NCI-H82 treated with DMSO at 0.1 percent for 48 hours (cell line): Measurements from ENCODE around the gene TSPAN12.
"Not testable (repeated sequence)": the region's sequence is repeated elsewhere in the genome, so short reads cannot be mapped to it uniquely, and the experiment has no call there.

Experiments
- DNase-seq: peaks from one replicate; lab custom pipeline; 2025; ENCODE audit not compliant: unreplicated experiment; lab: John Stamatoyannopoulos, UW

Gene TSPAN12

GRCh38 chr7:120807390-120807789 lies 50.6 kb downstream of the TSPAN12 start:
- no peak for DNase-seq

DNA sequence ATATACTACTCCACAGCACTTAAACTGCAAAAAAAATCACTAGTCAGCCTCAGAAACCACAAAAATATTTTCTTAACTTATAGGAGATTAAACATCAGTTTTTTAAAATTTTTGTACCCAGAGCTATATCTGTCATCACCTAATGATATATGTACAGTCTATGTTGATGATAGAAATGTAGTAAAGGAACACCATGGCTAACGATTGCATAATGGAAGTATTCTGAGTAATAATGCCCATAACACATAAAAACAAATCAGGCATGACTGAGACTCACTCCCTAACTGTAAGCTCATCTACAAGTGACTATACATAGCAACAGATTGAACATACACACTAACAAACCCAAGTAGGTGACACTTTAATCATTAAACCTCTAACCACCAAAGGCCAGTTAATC lies 51.3 kb downstream of the TSPAN12 start:
- DNase-seq = no peak

DNA sequence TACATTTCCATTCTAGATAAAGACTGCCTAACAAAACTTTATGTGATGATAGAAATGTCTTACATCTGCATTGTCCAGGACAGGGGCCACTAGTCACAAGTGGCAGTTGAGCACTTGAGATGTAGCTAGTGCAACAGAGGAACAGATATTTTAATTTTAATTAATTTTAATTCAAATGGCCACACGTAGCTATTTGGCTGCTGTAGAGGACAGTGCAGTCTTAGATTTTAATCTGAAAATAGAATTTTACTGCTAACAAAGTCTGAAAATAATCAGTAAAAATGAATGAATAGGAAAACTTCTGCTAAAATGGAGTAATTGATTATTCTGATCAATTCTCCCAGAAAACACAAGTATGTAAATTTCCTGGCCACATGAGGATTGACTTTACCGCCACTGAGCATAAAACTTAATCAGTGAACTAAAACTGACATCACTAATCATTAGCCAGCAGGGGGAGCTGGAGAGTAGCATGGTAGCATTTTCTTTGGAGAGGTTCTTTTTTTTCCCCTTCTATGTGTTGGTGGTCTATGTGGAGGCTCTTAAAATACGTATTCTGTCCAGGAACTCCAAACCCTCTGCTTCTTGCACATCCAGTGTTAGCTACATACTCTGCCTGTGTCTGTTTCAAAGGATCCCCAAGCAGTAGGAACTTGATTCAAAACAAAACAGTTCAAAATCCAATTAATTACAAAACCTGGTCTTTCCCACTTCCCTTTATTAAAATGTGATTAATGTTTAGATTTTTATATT lies 52.1 kb downstream of the TSPAN12 start:
- DNase-seq = peak; percentile 35

- no peak for DNase-seq
Measured at GRCh38 chr7:120802751-120803150, 55.2 kb downstream of the TSPAN12 start.

DNA sequence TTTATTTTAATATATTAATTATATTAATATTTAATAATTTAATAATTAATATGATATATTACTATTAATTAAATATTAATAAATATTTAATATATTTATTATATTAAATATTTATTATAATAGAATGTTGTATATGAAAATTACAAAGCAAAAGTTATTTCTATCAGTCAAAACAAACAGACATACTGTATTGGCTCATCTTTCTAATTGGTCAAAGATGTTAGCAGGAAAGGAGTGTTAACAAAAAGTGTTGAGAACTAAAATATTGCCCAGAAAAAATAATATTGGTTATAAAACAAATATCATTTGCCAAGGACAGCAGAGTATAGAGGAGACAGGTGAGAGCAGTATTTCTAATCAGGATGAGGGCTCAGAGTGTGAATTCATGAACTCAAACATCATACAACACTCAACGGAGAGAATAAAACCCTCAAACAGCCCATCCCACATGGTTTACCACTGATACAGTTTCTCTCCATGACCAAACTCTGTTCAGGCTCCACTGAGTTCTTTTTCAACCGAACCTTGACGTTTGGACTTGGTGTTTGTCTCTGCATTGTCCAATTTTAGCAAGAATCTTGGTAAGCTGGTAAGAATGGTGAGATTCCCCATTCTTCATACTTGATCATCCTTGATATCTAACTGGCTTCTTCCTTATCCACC lies 58.0 kb downstream of the TSPAN12 start:
- DNase-seq = no peak

DNA sequence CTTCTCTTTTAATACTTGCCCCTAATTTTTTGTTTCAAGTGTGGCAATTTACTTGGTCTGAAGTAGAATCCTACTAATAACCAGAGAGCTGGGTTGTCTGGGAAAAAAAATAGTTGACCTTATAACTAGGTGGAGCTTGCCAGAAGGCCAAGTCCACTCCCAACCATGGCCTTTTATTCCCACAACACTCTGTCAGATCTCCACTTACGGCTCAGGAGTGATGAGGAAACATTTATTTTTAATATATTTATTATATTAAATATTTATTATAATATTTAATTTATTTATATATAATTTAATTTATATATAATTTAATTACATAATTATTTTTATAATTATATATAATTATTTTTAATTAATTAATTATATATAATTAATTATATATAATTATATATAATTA lies 58.8 kb downstream of the TSPAN12 start:
- no peak for DNase-seq

DNA sequence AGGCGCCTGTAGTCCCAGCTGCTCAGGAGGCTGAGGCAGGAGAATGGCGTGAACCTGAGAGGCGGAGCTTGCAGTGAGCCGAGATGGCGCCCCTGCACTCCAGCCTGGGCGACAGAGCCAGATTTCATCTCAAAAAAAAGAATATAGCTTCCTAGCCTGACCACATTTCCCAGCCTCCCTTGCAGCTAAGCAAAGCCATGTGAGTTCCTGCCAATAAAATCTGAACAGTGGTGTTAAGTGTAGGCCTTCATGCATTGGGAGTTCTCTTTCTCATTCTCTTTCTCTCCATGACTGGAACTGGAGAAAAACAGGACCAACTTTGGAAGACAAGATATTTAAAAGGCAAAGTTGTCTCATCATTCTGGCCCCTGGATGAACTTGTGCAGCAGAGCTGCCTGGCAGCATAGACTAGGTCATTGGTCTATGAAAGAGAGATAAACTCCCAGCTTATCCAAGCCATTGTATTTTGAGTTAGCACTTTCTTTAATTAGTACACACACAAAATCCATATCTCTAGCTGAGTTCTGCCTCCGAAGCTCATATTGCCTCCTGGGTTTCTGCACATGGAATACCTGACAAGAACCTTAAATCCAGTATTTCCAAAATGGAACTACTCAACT lies 60.8 kb downstream of the TSPAN12 start:
- DNase-seq = no peak

DNA sequence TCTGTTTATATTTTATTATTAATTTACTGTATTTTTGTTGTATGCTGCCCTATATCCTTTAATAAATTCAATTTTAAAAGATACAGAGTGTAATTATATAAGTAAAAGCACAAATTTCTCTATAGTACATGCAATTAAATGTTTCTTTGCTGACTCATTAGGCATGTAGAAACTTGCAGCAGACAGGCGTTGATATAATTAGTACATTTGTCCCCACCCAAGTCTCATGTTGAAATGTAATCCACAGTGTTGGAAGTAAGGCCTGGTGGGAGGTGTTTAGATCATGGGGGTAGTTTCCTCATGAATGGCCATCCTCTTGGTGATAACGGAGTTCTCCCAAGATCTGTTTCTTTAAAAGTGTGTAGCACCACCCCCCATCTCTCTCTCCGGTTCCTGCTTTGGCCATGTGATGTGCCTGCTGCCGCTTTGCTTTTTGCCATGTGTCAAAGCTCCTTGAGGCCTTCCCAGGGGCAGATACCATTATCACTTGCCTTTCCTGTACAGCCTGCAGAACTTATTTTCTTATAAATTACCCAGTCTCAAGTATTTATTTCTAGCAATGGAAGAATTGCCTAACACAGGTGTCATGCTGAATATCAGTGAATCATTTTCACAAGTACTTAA lies 63.7 kb downstream of the TSPAN12 start:
- no peak for DNase-seq

DNA sequence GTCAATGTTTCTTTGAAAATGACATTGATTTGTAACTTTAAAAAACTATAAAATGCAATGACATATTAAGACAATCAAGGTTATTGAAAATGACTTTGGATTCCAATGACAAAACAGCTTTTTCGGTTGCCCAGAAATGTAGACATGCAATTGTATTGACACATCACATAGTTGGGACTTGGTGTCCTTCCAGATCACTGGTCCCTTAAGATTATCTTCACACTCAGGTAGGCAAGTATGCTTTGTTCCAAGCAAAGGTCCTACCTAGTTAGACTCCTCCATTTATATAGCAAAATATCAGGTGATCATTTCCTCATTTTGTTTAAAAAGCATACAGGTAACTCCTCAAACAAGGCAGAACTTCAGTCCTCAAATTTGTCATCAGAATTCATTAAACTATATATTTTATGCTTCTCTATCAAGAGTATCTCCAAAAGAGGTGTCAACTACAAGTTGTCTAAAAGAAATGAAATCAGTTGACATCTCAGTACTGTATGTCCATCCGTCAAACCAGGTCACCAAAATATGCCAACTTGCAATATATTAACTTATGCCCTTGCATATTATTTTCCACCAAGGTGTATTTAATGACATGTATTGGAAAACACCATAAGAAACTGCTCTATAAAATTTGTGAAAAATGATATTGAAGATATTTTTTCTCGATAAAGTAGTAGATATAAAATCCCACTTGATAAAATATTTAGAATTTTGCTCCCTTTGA lies 64.6 kb downstream of the TSPAN12 start:
- DNase-seq = no peak

GRCh38 chr7:120792861-120793130 lies 65.1 kb downstream of the TSPAN12 start:
- DNase-seq = no peak

DNA sequence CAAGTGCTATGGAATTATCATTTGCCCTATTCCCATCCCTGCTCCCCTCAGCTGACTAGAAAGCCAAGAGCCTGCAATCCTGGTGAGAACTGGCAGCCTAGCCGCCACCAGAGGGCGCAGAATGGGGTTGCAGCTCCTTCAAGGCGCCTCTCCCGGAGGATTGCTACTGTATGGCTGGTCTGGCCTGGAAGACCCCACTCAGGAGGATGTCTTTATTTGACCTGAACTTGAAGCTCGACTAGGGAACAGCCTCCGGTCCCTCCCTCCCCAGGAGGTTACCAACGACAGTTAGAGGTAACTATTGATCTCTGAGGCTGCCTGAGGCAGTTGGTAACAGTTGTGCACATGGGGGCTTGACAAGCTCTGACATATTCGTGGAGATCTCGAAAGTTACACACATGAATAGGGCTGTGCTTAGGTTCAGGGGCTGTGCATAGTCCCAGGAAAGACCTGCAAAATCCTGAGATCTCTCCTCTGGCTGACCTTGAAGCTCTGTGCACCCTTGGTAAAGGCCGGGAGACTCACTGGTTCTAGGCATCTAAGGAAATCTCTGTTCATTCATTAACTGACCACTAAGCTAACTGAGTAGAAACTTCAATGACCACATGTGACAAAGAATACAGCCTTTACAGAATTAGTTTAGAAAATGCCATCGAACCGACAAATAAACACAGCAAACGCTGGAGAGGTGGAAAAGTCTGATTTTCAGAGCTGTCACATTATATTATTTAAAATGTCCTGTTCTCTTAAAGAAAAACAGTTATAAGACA lies 65.7 kb downstream of the TSPAN12 start:
- peak; percentile 62 for DNase-seq

DNA sequence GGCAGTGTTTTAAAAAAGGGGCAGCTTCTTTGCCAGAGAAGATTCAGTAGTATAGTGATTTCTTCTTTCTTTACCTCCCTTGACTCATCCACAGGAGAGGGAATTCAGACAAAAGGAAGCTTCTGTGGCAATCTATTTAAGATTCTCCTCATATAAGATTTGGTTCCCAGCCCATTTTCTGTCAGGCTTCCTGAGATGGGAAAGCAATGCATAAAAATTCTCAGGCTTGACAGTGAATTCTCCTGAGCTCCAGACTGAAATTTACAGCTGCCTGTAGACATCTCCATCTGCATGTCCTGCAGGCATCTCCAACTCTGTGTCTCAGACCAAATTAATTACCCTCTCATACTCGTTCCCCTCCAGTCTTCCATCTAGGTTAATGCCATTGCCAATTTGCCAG lies 72.8 kb downstream of the TSPAN12 start:
- DNase-seq = no peak

DNA sequence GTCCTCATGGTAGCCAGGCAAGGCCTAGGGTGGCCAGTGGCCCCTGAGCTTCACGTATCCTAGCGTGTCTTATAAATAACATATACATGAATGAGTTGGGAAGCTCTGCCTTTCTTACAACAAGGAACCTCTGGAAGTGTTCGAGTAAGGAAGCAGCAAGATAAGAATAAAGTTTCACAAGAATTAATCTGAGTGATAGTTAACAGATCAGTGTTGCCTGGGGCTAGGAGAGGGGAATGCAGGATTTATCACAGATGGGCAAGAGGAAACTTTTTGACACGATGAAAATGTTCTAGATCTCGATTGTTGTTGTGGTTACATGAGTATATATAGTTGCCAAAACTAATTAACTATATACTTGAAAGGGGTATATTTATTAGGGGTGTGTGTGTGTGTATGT lies 74.2 kb downstream of the TSPAN12 start:
- no peak for DNase-seq

GRCh38 chr7:120783273-120783672 lies 74.7 kb downstream of the TSPAN12 start:
- DNase-seq = no peak

DNA sequence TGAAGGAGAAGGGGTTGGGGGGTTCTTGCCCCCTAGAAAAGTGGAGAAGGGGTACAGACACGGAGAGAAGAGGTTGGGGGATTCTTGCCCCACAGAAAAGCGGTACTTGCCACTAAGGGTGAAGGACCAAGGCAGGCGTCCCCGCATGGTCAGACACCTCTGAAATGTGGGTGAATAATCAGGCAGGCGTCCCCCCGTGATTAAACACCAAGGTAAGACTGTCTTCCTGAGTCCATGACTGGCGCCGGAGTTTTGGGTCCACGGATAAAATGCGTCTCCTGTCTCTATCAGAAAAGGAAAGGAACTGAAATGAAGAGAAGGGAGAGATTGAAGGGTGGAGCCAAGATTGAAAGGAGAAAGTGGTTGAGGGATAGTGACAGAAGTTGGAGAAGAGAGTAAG lies 76.0 kb downstream of the TSPAN12 start:
- DNase-seq = not testable (repeated sequence)

DNA sequence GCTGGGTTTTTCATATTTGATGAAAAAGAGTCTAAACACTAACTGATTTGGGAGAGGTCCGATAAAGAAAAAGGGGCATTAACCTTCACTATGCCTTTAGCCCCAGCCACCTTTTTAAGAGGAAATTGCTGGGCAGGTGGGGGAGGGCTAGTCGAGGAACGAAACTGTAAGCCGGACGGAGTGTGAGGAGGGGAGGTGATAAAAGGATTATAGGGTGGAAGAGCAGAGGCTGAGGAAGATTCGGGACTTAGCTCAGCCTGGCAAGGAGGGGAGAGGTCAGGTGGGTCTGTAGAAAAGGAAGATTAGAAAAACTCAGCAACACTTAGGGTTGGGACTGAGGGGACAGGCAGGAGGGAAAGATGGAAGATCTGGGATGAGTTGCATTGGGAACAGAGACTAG lies 77.0 kb downstream of the TSPAN12 start:
- DNase-seq = no peak

DNA sequence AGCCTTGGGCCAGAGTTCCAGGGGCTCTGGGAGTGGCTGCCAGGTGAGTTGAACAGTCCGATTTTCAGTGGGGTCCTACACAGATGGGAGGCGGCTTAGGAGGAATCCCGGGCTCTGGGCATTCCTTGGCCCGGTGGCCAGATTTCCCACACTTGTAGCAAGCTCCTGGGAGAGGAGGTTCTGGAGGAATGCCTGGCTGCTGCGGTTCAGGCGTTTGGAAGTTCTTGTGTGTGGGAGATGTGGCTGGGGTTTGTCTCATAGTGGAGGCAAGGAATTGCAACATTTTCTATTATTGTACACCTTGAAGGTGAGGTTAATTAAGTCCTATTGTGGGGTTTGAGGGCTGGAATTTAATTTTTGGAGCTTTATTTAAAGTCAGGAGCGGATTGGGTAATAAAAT lies 77.5 kb downstream of the TSPAN12 start:
- not testable (repeated sequence) for DNase-seq

GRCh38 chr7:120779078-120779477 lies 78.9 kb downstream of the TSPAN12 start:
- not testable (repeated sequence) for DNase-seq

DNA sequence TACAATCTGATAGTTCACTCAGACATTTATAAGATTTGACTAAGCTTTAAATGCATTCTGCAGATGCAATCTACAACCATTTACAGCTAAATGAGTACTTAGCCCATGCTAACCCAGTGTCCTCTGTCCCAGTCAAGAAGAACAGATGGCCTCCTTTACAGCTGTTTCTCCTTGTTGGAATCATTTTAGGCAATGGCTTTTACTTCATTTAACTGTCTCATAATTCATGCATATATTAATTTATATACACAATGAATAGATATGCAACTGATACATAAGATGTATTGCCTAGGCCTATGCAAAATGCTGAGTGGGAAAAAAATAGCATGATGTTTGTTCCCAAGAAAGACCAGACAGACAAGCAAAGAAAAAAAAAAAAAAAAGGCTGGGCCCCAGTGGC lies 82.2 kb downstream of the TSPAN12 start:
- peak; percentile 21 for DNase-seq

DNA sequence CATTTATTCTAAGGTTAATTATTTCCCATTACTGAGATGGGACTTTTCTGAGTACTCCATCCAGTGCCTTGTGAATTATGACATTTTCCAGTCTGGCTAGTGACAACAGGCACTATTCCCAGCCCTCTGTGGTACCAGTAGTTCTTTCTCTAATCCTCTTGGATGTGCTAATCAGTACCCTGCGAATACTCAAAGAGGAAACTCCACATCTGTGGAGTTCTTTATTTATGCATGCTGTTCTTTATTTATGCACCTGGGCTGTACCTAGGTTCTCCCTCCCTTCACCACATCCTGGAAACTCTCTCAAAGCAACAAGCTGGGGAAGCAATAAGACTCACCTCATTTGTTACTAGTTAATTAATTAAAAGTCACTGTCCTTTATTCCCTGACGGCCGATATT lies 83.5 kb downstream of the TSPAN12 start:
- peak; percentile 1 for DNase-seq

DNA sequence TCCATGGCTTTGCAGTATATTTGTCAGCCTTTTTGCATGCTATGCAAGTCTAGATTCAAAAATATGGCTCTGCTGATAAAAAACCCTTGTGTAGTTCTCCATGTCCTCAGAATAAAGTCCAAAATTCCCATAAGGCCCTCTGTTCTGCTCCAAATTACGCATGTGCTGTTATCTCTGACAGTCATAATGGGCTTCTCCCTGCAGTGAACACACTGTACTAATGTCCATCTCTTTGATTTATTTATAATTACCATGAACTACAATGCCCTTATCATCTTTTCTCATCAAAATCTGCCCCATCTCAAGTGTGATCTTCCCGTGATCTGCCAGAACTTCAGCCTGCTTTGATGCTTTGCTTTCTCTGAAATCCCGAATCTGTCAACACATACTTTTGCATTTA lies 87.7 kb downstream of the TSPAN12 start:
- DNase-seq = no peak
